Effector memory CD4-positive, alpha-beta T cell (primary cell): Measurements from ENCODE around the gene VAMP8.
"Not testable (repeated sequence)": the region's sequence is repeated elsewhere in the genome, so short reads cannot be mapped to it uniquely, and the experiment has no call there.

Experiments used
- DNase-seq, 3 donors: peaks; one replicate each; pipeline ENCODE4 v3.0.0-alpha.2; 2020
- H3K27ac ChIP-seq: 2 replicates; pipeline ENCODE4 v1.7.0; 2013; ENCODE audit warnings: mild to moderate bottlenecking, low read length, moderate library complexity; ENCODE audit not compliant: insufficient read depth, poor library complexity, severe bottlenecking
- H3K27me3 ChIP-seq: replicated peaks from 2 replicates; pipeline ENCODE4 v1.7.0; 2013; ENCODE audit warnings: mild to moderate bottlenecking, low read length; ENCODE audit not compliant: insufficient read depth, control insufficient read depth, poor library complexity, severe bottlenecking
- H3K36me3 ChIP-seq: 2 replicates; pipeline ENCODE4 v1.7.0; 2013; ENCODE audit warnings: mild to moderate bottlenecking, low read length, moderate library complexity; ENCODE audit not compliant: control insufficient read depth, insufficient read depth
- H3K4me1 ChIP-seq: 2 replicates; pipeline ENCODE4 v1.7.0; 2013; ENCODE audit warnings: low read length, mild to moderate bottlenecking; ENCODE audit not compliant: control insufficient read depth, insufficient read depth, poor library complexity, severe bottlenecking
- H3K4me3 ChIP-seq: 2 replicates; pipeline ENCODE4 v1.7.0; 2013; ENCODE audit warnings: low read length, low read depth, mild to moderate bottlenecking; ENCODE audit not compliant: insufficient read depth, poor library complexity, severe bottlenecking
- H3K9me3 ChIP-seq: 2 replicates; pipeline ENCODE4 v1.7.0; 2013; ENCODE audit warnings: mild to moderate bottlenecking, low read length, moderate library complexity; ENCODE audit not compliant: control insufficient read depth

VAMP8 gene

DNA sequence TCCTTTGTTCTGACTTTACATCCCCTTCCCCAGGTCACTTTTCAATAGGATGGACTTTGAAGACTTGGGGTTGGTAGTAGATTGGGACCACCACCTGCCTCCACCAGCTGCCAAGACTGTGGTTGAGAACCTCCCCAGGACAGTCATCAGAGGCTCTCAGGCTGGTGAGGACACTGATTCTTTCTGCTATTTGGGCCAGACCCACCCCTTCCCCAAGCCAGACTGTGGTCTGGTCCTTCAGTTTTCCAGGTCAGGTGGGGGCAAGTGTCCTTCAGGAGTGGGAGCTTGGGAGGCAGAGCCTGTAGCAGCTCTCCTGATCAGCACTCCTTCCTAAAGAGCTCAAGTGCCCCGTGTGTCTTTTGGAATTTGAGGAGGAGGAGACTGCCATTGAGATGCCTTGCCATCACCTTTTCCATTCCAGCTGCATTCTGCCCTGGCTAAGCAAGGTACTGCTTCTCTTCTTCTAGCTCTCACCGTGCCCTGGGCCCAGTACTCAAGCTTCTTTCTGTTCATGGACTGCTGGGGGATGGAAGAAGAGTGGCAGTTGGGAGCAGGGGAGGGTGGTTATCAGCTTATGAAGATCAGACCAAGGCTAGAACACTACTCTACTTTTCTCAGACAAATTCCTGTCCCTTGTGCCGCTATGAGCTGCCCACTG, 19.2 kb downstream of the VAMP8 start:
- Histone ChIP-seq H3K4me3 (peak overlapping the region; percentile 76), H3K9me3 (no peaks in the 10 kb centered on the region), H3K27me3 (no peaks in the 10 kb centered on the region), H3K27ac (peak overlapping the region; percentile 90), H3K4me1 (peaks cover 13% of the 10 kb centered on the region), H3K36me3 (peaks cover 30% of the 10 kb centered on the region)
- no peak for DNase-seq

- Histone ChIP-seq H3K4me3 (no peak overlapping the region), H3K4me1 (peaks cover 18% of the 10 kb centered on the region), H3K27me3 (no peaks in the 10 kb centered on the region), H3K36me3 (peaks cover 30% of the 10 kb centered on the region), H3K9me3 (no peaks in the 10 kb centered on the region), H3K27ac (no peak overlapping the region)
- no peak for DNase-seq
These were observed 19.9 kb downstream of the VAMP8 start for GRCh38 chr2:85597241-85597640.

DNA sequence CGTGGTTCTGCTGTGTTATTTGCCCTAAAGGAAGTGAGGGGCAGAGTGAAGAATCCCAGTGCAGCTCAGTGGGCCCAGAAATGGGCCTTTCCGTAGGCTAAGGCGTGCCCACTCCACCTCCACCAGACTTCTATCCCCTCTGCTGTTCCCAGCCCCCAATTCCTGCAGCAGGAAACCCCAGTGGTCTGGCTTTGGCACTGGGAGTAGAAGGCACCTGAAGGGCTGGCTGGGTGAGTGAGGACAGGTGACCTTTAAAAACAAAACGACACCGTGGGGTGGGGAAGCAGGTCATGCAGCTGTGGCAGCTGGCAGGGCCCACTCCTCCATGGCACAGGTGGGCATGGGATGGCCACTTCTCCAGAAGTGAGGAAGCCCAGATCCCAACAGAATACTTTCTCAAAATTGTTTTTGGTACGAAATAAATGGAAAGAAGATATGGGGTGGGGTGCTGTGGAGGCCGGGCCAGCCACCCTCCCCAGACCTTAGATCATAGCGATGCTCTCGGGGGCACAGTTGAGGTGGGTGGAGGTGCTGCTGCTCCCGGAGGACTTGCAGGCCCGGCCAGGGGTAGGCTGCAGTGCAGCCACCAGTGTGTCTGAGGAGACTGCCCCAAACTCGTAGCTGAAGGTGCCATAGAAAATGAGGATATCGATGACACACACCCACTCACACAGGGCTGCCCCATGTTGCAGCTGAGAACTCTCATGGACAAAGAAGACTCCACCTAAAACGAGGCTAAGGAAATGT, 21.4 kb downstream of the VAMP8 start:
- Histone ChIP-seq H3K36me3 (peaks cover 30% of the 10 kb centered on the region), H3K9me3 (no peaks in the 10 kb centered on the region), H3K4me3 (no peak overlapping the region), H3K27ac (no peak overlapping the region), H3K4me1 (peaks cover 21% of the 10 kb centered on the region), H3K27me3 (no peaks in the 10 kb centered on the region)
- no peak for DNase-seq

DNA sequence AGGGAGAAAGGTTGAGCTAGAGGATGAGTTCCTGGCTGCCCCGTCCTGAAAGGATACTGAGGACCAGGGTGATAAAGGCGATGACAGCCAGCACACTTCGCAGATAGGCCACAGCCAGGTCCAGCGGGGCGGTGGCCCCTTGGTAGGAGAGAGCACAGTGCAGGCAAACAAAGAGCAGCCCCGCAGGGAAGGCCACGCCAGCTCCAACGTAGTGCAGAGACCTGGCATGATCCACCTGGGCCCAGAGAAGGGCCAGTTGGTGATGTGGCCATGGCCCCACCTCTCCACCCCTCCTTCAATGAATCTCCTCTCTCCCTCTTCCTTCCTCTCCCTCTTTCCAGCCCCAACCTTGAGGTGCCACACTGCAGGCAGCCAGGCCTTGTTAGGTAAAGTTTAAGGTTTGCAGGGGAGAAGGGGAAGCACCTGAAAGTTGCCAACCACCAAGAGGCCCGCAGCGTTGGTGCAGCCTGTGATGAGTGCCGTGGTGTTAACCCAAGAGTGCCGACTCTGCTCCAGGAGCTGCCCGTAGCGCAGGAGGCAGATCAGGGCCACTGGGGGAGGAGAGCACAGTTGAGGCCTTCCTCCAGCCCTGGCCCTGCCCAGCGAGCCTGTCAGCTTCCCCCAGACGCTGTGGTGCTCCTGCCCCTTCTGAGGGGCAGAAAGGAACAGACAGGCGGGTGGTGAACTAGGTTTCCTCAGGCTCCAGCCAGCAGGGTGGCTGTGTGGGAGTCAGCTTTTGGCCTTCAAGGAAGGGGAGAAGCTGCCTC, 22.3 kb downstream of the VAMP8 start:
- Histone ChIP-seq H3K4me3 (no peak overlapping the region), H3K27ac (no peak overlapping the region), H3K9me3 (no peaks in the 10 kb centered on the region), H3K27me3 (no peaks in the 10 kb centered on the region), H3K4me1 (peaks cover 22% of the 10 kb centered on the region), H3K36me3 (peaks cover 30% of the 10 kb centered on the region)
- DNase-seq, result no peak

DNA sequence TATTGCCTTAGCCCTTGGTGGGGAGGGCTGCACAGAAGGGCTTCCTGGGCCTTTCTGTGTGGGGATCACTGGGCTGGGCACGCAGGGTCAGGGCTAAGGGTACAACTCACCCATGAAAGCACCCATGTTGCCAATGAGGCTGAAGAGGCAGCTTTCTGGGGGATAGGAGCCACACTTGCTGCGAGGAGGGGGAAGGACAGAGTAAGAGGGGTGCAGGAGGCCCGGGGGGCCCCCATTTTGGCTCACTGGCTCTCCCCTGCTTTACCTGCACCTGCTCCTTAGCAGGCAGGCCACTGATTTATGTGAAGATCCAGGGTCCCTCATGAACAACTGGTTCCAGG, 22.8 kb downstream of the VAMP8 start:
- Histone ChIP-seq H3K4me1 (peaks cover 20% of the 10 kb centered on the region), H3K4me3 (no peak overlapping the region), H3K27ac (no peak overlapping the region), H3K36me3 (peaks cover 30% of the 10 kb centered on the region), H3K9me3 (no peaks in the 10 kb centered on the region), H3K27me3 (no peaks in the 10 kb centered on the region)
- no peak for DNase-seq

DNA sequence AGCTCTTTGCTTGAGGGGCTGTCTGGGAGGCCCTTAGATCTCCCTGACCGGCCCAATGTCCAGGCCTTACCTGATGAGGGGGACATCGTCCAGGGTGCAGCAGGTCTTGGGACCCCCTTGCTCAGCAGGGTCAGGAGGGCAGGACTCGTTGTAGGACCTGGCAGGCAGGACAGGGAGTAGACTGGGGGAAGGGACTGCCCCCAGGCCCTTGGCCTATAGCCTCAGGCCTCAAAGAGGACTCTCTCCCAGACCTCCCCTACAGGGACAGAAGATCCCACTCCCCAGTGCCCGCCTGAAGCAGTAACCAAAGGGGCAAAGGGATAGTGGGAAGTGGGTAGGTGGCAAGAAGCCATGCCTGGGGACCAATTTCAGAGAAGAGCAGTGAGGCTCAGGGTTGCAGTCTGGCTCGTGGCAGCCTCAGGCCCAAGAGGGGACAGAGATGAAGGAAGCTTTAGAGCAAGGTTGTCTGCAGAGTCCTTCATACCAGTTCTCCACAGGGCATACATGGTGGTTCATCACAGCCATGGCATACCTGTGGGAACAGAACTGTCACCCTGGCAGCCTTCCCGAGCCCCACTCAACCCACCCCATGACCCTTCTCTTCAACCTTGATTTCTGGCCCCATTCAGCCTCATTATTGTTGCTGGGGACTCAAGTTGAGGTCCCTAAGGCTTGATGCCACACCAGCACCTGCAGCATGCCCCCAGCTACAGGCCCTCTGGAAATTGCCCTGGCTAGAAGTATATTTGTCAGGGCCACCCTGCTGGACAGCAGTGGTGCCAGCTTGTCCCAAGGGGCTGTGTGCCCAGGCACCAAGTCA, 23.8 kb downstream of the VAMP8 start:
- Histone ChIP-seq H3K9me3 (no peaks in the 10 kb centered on the region), H3K36me3 (peaks cover 30% of the 10 kb centered on the region), H3K27ac (peak overlapping the region; percentile 70), H3K27me3 (no peaks in the 10 kb centered on the region), H3K4me1 (peaks cover 18% of the 10 kb centered on the region), H3K4me3 (peak overlapping the region; percentile 80)
- no peak for DNase-seq

- no peaks in the 10 kb centered on the region for H3K27me3 ChIP-seq
- no peaks in the 10 kb centered on the region for H3K9me3 ChIP-seq
- DNase-seq, result no peak
- peaks cover 26% of the 10 kb centered on the region for H3K36me3 ChIP-seq
- H3K4me1 ChIP-seq, result peaks cover 13% of the 10 kb centered on the region
- H3K4me3 ChIP-seq, result peak overlapping the region; percentile 80
- H3K27ac ChIP-seq, result peak overlapping the region; percentile 70
These were observed 24.5 kb downstream of the VAMP8 start for GRCh38 chr2:85601771-85602475.

GRCh38 chr2:85602476-85603234, 25.3 kb downstream of the VAMP8 start, which contains the start of gene TMEM150A:
TMEM150A (minus strand) TSS chr2:85602698; CDS start chr2:85601948, 750 bp downstream.
- H3K36me3 ChIP-seq, result peaks cover 19% of the 10 kb centered on the region
- peaks cover 13% of the 10 kb centered on the region for H3K4me1 ChIP-seq
- no peaks in the 10 kb centered on the region for H3K9me3 ChIP-seq
- DNase-seq, result peak; percentile 75 to 77 (median 75)
- peak within 1 kb of the TSS; percentile 80 for H3K4me3 ChIP-seq
- peak within 1 kb of the TSS; percentile 70 for H3K27ac ChIP-seq
- no peaks in the 10 kb centered on the region for H3K27me3 ChIP-seq

DNA sequence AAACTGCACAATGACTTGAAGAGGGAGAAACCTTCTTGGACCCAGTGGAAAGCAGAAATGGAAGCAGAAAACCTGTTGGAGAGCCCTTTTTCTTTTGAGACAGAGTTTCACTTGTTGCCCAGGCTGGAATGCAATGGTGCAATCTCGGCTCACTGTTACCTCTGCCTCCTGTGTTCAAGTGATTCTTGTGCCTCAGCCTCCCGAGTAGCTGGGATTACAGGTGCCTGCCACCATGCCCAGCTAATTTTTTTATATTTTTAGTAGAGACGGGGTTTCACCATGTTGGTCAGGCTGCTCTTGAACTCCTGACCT, 26.7 kb downstream of the VAMP8 start:
- not testable (repeated sequence) for H3K4me3 ChIP-seq, H3K27me3 ChIP-seq, DNase-seq, H3K27ac ChIP-seq, H3K9me3 ChIP-seq
- Histone ChIP-seq H3K4me1 (peaks cover 13% of the 10 kb centered on the region), H3K36me3 (peaks cover 14% of the 10 kb centered on the region)
